Measurements from ENCODE around the gene NEB.
"Not testable (repeated sequence)": the region's sequence is repeated elsewhere in the genome, so short reads cannot be mapped to it uniquely, and the experiment has no call there.

The NEB gene

GRCh38 chr2:151650456-151650855 lies 83.8 kb downstream of the NEB start:
- no peak overlapping the region for H3K27ac ChIP-seq (ENCODE audit: low read depth, low read length)
- no peaks in the 10 kb centered on the region for H3K27me3 ChIP-seq (ENCODE audit: control insufficient read depth, insufficient read depth, low read length)
- H3K4me1 ChIP-seq (ENCODE audit: control insufficient read depth, insufficient read depth, low read length) = no peaks in the 10 kb centered on the region
- no peak overlapping the region for H3K9ac ChIP-seq (ENCODE audit: low read length)
- no peak overlapping the region for H3K4me3 ChIP-seq (ENCODE audit: low read depth, low read length)
- H3K9me3 ChIP-seq (ENCODE audit: control insufficient read depth, insufficient read depth, low read depth, low read length) = 0 out of 2 replicates have a peak, but pooled peaks cover 3% of the 10 kb centered on the region
- H3K36me3 ChIP-seq (ENCODE audit: control insufficient read depth, insufficient read depth, low read length) = no peaks in the 10 kb centered on the region

GRCh38 chr2:151649966-151650365 lies 84.3 kb downstream of the NEB start:
- no peaks in the 10 kb centered on the region for H3K27me3 ChIP-seq (ENCODE audit: control insufficient read depth, insufficient read depth, low read length)
- H3K9ac ChIP-seq (ENCODE audit: low read length) = no peak overlapping the region
- H3K4me3 ChIP-seq (ENCODE audit: low read depth, low read length) = no peak overlapping the region
- 0 out of 2 replicates have a peak, but pooled peaks cover 3% of the 10 kb centered on the region for H3K9me3 ChIP-seq (ENCODE audit: control insufficient read depth, insufficient read depth, low read depth, low read length)
- H3K36me3 ChIP-seq (ENCODE audit: control insufficient read depth, insufficient read depth, low read length) = no peaks in the 10 kb centered on the region
- no peaks in the 10 kb centered on the region for H3K4me1 ChIP-seq (ENCODE audit: control insufficient read depth, insufficient read depth, low read length)
- no peak overlapping the region for H3K27ac ChIP-seq (ENCODE audit: low read depth, low read length)

GRCh38 chr2:151649400-151649799 lies 84.9 kb downstream of the NEB start:
- Histone ChIP-seq H3K4me3 (ENCODE audit: low read depth, low read length) (no peak overlapping the region), H3K27me3 (ENCODE audit: control insufficient read depth, insufficient read depth, low read length) (no peaks in the 10 kb centered on the region), H3K9ac (ENCODE audit: low read length) (no peak overlapping the region), H3K4me1 (ENCODE audit: control insufficient read depth, insufficient read depth, low read length) (no peaks in the 10 kb centered on the region), H3K36me3 (ENCODE audit: control insufficient read depth, insufficient read depth, low read length) (no peaks in the 10 kb centered on the region), H3K27ac (ENCODE audit: low read depth, low read length) (no peak overlapping the region), H3K9me3 (ENCODE audit: control insufficient read depth, insufficient read depth, low read depth, low read length) (0 out of 2 replicates have a peak, but pooled peaks cover 3% of the 10 kb centered on the region)

GRCh38 chr2:151646512-151646911 lies 87.8 kb downstream of the NEB start:
- not testable (repeated sequence) for H3K36me3 ChIP-seq (ENCODE audit: control insufficient read depth, insufficient read depth, low read length); H3K27ac ChIP-seq (ENCODE audit: low read depth, low read length); H3K9ac ChIP-seq (ENCODE audit: low read length); H3K27me3 ChIP-seq (ENCODE audit: control insufficient read depth, insufficient read depth, low read length); H3K4me1 ChIP-seq (ENCODE audit: control insufficient read depth, insufficient read depth, low read length); H3K4me3 ChIP-seq (ENCODE audit: low read depth, low read length); H3K9me3 ChIP-seq (ENCODE audit: control insufficient read depth, insufficient read depth, low read depth, low read length)

DNA sequence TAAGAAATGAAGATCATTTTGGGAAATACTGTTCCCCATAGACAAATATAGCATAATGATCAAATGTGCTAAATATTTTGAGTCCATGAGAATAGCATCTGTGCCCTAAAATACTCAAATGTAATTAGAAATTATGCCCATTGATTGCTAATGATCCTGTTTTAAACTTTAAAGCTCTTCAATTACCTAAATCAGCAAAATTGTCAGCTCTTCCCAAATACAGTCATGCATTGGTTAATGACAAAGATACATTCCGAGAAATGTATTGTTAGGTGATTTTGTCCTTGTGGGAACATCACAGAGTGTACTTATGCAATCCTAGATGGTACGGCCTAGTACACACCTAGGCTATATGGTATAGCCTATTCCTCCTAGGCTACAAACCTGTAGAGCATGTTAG lies 89.7 kb downstream of the NEB start:
- Histone ChIP-seq H3K9ac (ENCODE audit: low read length) (no peak overlapping the region), H3K36me3 (ENCODE audit: control insufficient read depth, insufficient read depth, low read length) (no peaks in the 10 kb centered on the region), H3K27ac (ENCODE audit: low read depth, low read length) (no peak overlapping the region), H3K4me3 (ENCODE audit: low read depth, low read length) (no peak overlapping the region), H3K4me1 (ENCODE audit: control insufficient read depth, insufficient read depth, low read length) (no peaks in the 10 kb centered on the region), H3K27me3 (ENCODE audit: control insufficient read depth, insufficient read depth, low read length) (no peaks in the 10 kb centered on the region), H3K9me3 (ENCODE audit: control insufficient read depth, insufficient read depth, low read depth, low read length) (0 out of 2 replicates have a peak, but pooled peaks cover 3% of the 10 kb centered on the region)

- not testable (repeated sequence) for H3K27me3 ChIP-seq (ENCODE audit: control insufficient read depth, insufficient read depth, low read length); H3K9ac ChIP-seq (ENCODE audit: low read length); H3K4me3 ChIP-seq (ENCODE audit: low read depth, low read length); H3K9me3 ChIP-seq (ENCODE audit: control insufficient read depth, insufficient read depth, low read depth, low read length); H3K4me1 ChIP-seq (ENCODE audit: control insufficient read depth, insufficient read depth, low read length); H3K27ac ChIP-seq (ENCODE audit: low read depth, low read length); H3K36me3 ChIP-seq (ENCODE audit: control insufficient read depth, insufficient read depth, low read length)
Measured at GRCh38 chr2:151641895-151642294, 92.4 kb downstream of the NEB start.

DNA sequence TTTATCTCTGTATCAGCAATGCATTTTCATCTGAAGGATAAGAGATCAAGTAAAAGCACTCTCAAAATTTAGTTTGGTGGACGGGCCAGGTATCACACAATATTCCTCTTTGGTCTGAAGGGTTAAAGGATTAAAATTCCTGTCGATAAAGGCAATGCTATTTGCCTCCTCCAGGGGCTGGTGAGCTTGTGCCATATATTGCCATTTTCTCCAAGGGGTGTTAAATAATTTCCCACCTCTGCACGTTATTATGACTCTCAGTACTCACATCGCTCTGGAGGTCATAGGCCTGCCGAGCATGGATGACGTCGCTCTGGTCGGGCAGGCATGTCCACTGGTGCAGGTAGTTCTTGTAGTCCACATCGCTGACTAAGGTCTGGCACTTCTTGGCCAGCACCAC lies 94.2 kb downstream of the NEB start:
- no peaks in the 10 kb centered on the region for H3K36me3 ChIP-seq (ENCODE audit: control insufficient read depth, insufficient read depth, low read length)
- H3K4me3 ChIP-seq (ENCODE audit: low read depth, low read length) = no peak overlapping the region
- H3K27me3 ChIP-seq (ENCODE audit: control insufficient read depth, insufficient read depth, low read length) = no peaks in the 10 kb centered on the region
- H3K9ac ChIP-seq (ENCODE audit: low read length) = no peak overlapping the region
- H3K27ac ChIP-seq (ENCODE audit: low read depth, low read length) = no peak overlapping the region
- no peaks in the 10 kb centered on the region for H3K9me3 ChIP-seq (ENCODE audit: control insufficient read depth, insufficient read depth, low read depth, low read length)
- H3K4me1 ChIP-seq (ENCODE audit: control insufficient read depth, insufficient read depth, low read length) = no peaks in the 10 kb centered on the region

DNA sequence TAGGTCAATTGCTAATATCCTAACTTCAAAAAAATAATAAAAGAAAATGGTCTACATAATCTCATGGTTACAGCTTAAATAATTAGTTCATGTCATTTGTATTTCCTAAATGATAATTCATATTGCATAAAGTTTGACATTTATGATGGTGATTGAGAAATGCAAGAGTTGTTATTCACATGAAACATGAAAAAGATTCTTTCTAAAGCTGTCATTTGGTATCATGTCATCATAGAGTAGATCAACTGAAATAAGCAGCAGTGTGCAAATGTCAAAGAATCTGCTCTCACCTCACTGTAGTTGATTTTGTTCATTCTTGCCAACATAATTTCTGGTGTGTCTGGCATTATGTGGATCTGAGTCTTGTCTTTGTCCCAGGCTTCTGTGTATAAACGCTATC lies 95.3 kb downstream of the NEB start:
- Histone ChIP-seq H3K27me3 (ENCODE audit: control insufficient read depth, insufficient read depth, low read length) (no peaks in the 10 kb centered on the region), H3K9ac (ENCODE audit: low read length) (no peak overlapping the region), H3K9me3 (ENCODE audit: control insufficient read depth, insufficient read depth, low read depth, low read length) (0 out of 2 replicates have a peak, but pooled peaks cover 5% of the 10 kb centered on the region), H3K4me3 (ENCODE audit: low read depth, low read length) (no peak overlapping the region), H3K36me3 (ENCODE audit: control insufficient read depth, insufficient read depth, low read length) (no peaks in the 10 kb centered on the region), H3K4me1 (ENCODE audit: control insufficient read depth, insufficient read depth, low read length) (no peaks in the 10 kb centered on the region), H3K27ac (ENCODE audit: low read depth, low read length) (no peak overlapping the region)

- H3K27ac ChIP-seq (ENCODE audit: low read depth, low read length) = no peak overlapping the region
- no peaks in the 10 kb centered on the region for H3K36me3 ChIP-seq (ENCODE audit: control insufficient read depth, insufficient read depth, low read length)
- 0 out of 2 replicates have a peak, but pooled peaks cover 5% of the 10 kb centered on the region for H3K9me3 ChIP-seq (ENCODE audit: control insufficient read depth, insufficient read depth, low read depth, low read length)
- no peak overlapping the region for H3K9ac ChIP-seq (ENCODE audit: low read length)
- H3K27me3 ChIP-seq (ENCODE audit: control insufficient read depth, insufficient read depth, low read length) = no peaks in the 10 kb centered on the region
- no peaks in the 10 kb centered on the region for H3K4me1 ChIP-seq (ENCODE audit: control insufficient read depth, insufficient read depth, low read length)
- H3K4me3 ChIP-seq (ENCODE audit: low read depth, low read length) = no peak overlapping the region
Measured at GRCh38 chr2:151638191-151638933, 95.9 kb downstream of the NEB start.

GRCh38 chr2:151637271-151637781 lies 97.0 kb downstream of the NEB start:
- Histone ChIP-seq H3K9ac (ENCODE audit: low read length) (no peak overlapping the region), H3K4me1 (ENCODE audit: control insufficient read depth, insufficient read depth, low read length) (no peaks in the 10 kb centered on the region), H3K27me3 (ENCODE audit: control insufficient read depth, insufficient read depth, low read length) (no peaks in the 10 kb centered on the region), H3K27ac (ENCODE audit: low read depth, low read length) (no peak overlapping the region), H3K9me3 (ENCODE audit: control insufficient read depth, insufficient read depth, low read depth, low read length) (0 out of 2 replicates have a peak, but pooled peaks cover 5% of the 10 kb centered on the region), H3K4me3 (ENCODE audit: low read depth, low read length) (no peak overlapping the region), H3K36me3 (ENCODE audit: control insufficient read depth, insufficient read depth, low read length) (no peaks in the 10 kb centered on the region)

GRCh38 chr2:151634736-151635467 lies 99.4 kb downstream of the NEB start:
- Histone ChIP-seq H3K36me3 (ENCODE audit: control insufficient read depth, insufficient read depth, low read length) (no peaks in the 10 kb centered on the region), H3K27me3 (ENCODE audit: control insufficient read depth, insufficient read depth, low read length) (no peaks in the 10 kb centered on the region), H3K9ac (ENCODE audit: low read length) (no peak overlapping the region), H3K27ac (ENCODE audit: low read depth, low read length) (no peak overlapping the region), H3K9me3 (ENCODE audit: control insufficient read depth, insufficient read depth, low read depth, low read length) (0 out of 2 replicates have a peak, but pooled peaks cover 5% of the 10 kb centered on the region), H3K4me3 (ENCODE audit: low read depth, low read length) (no peak overlapping the region), H3K4me1 (ENCODE audit: control insufficient read depth, insufficient read depth, low read length) (no peaks in the 10 kb centered on the region)
